Right ventricle myocardium superior (tissue), 1 donor: Measurements from ENCODE around the gene PEX14. TPM values are rescaled to one million over a fixed set of nuclear protein-coding genes. Genes with fewer than 3 reads are reported as not detected.
A peak's percentile ranks its signal among the peaks of the same experiment; 100 is the strongest.
"Not testable (repeated sequence)": the region's sequence is repeated elsewhere in the genome, so short reads cannot be mapped to it uniquely, and the experiment has no call there.

Experiments
- ATAC-seq: fragments of 200-7000 bp; cut with Tn5 transposase; one replicate; pipeline ENCODE4 v1.9.1; 2020; ENCODE audit warnings: mild to moderate bottlenecking; ENCODE audit not compliant: poor library complexity
- DNase-seq: peaks from one replicate; pipeline ENCODE4 v3.0.0-alpha.2; 2020
- intact Hi-C: fragments of 100-400 bp; cut with DNase I; formaldehyde crosslinking; loops from one replicate; pipeline ENCODE4 v1.11.2; 2022
- total RNA-seq: library from RNA; stranded (reverse); fragmentation: NEBNext Ultra II Directional; extraction: Animal tissue kit (Norgen Biotek cat#: 25700); gene quantifications from one replicate; pipeline ENCODE4 v1.2.1, GENCODE V29; 2021
- donor health status: DM: no; HTN: yes; CAD: no; lungs with severe emphysema.

Gene PEX14
- total RNA-seq, 1 donor from 2014 or later: 18.4 TPM

GRCh38 chr1:10446790-10447422 lies 27.8 kb upstream of the PEX14 start:
- no peak for DNase-seq
- intact Hi-C loops: no loop called here
- no peak for ATAC-seq

DNA sequence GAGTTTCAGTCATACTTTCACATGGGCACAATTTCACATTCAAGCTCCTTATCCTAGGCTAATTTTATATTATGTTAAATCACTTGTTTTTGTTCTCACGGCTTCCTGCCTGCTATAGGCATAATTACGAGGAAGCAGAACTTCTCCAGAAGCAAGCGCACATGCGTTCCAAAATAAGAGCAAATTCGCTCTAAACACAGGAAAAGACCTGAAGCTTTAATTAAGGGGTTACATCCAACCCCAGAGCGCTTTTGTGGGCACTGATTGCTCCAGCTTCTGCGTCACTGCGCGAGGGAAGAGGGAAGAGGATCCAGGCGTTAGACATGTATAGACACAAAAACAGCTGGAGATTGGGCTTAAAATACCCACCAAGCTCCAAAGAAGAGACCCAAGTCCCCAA lies 25.0 kb upstream of the PEX14 start, which contains the start of gene CORT:
CORT (plus strand) TSS at position 281 of the 400 bp plus-strand sequence. CDS start 193 bp downstream, outside the sequence.
- DNase-seq (no peak), ATAC-seq (no peak)
- intact Hi-C loops: no loop called here

DNA sequence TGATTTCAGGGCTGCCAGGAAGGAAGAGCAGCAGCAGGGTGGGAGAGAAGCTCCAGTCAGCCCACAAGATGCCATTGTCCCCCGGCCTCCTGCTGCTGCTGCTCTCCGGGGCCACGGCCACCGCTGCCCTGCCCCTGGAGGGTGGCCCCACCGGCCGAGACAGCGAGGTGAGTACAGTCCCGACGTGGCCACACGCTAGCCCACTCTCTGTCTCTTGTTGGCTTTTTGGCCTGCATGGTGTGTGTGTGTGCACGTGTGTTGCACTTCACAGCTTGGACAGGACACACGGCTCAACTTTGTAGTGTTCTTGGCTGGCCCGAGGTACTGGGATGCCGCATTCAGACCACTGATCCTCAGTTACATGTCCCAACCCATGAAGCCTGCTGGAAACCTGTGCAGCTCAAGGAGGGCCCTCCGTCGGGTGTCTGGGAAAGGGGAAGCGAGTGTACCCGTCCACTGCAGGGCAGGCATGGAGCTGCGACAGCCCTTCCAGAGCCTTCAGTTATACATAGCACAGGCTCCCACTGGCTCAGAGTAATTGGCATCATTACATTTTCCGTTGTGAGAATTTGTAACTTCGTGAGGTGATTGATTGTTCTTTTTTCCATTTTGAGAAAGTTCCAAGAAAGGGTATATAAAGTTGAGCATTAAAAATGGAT lies 24.5 kb upstream of the PEX14 start:
- intact Hi-C loops: no loop called here
- DNase-seq: no peak
- ATAC-seq: no peak

DNA sequence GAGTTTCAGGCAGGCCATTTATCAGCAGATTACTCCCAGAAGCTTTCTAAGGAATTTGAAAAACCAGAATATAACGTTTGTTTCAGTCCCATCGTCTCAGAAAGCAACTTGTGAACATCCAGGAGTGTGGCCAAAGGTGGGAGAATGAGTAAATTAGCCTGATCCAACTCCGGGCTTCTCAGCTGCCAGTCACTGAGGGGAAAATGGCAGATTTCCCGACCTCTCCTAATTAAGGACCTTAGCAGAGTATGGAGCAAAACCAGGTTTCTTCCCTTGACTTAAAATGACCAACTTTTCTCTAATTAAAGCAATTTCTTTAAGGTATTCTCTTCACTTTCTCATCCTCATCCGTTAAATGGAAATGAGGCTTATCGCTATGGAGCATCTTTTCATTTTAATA lies 23.9 kb upstream of the PEX14 start:
- ATAC-seq (no peak), DNase-seq (no peak)
- intact Hi-C loops: no loop called here

DNA sequence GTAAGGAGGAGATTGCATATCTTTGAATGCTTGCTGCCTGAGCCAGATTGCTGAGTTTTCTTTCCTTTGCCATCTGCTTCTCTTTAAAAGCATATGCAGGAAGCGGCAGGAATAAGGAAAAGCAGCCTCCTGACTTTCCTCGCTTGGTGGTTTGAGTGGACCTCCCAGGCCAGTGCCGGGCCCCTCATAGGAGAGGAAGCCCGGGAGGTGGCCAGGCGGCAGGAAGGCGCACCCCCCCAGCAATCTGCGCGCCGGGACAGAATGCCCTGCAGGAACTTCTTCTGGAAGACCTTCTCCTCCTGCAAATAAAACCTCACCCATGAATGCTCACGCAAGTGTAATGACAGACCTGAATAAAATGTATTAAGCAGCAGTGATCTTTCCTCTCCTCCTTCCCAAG lies 23.5 kb upstream of the PEX14 start:
- DNase-seq (no peak), ATAC-seq (no peak)
- intact Hi-C loops: no loop called here

DNA sequence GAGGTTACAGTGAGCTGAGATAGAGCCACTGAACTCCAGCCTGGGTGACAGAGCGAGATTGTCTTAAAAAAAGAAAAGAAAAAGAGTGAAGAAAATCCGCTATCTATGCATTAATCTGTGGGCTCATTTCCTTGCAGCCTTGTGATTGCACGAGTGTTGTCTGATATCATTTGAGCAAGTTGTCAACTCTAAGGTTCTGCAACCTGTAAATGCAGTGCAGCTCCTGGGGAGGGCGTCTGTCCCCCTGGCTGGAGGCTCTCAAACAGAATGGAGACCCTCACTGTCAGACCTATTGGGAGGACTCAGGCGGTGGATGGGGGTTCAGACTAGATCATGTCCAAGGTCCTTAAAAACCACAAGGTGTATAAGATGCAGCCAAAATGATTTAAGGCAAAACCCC lies 18.7 kb upstream of the PEX14 start:
- ATAC-seq (no peak), DNase-seq (no peak)
- intact Hi-C loops: no loop called here

DNA sequence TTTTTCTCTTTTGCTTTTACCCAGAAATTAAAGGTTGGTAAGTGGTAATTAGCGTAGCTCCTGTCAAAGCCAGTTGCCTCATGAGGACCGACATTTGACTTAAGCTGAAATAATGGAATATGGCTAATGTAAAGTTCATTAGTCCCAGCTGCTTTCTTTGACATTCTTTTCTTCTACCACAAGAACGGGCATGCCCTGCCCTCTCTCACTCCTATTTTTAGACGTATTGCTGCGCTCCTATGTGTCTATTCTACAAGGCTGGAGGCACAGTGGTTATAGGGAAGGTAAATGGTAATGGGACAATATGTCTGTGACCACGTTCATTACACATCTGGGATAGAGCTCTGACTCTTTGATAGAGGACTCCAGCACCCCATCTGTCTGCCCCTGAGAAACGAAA lies 18.1 kb upstream of the PEX14 start:
- no peak for DNase-seq
- peak; percentile 62 for ATAC-seq

DNA sequence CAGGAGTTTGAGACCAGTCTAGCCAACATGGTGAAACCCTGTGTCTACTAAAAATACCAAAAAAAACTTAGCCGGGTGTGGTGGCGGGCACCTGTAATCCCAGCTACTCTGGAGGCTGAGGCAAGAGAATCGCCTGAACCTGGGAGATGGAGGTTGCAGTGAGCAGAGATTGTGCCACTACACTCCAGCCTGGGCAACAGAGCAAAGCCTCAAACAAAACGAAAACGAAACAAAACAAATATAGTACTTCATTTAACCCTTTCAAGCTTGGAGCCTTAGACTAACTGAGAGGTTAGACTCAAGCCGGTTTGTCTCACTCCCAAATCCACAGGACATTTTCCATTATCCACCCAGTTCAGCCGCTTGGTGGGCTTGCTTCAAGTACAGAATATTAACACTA lies 17.3 kb upstream of the PEX14 start:
- DNase-seq, intact Hi-C loops: not testable (repeated sequence)

More for the DNA sequence above, 18.1 kb upstream of the PEX14 start:
- intact Hi-C loops: no loop called here

DNA sequence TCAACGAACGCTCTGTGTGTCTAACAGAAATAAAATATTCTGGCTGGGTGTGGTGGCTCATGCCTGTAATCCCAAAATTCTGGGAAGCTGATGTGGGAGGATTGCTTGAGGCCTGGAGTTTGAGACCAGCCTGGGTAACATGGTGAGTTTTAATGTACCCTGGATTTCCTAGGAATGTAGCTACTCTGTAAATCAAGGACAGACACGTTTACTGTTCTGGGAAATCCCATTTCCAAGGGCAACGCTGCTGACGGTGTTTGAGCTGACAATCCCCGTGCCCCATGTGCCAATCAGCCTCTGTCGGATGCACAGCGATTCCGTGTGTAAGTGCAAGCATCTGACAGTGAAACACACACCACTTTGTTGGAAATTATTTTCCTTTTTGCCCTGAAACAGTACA lies 16.9 kb upstream of the PEX14 start:
- ATAC-seq (no peak), DNase-seq (no peak)
- intact Hi-C loops: no loop called here

More for the DNA sequence above, 17.3 kb upstream of the PEX14 start:
- not testable (repeated sequence) for ATAC-seq

DNA sequence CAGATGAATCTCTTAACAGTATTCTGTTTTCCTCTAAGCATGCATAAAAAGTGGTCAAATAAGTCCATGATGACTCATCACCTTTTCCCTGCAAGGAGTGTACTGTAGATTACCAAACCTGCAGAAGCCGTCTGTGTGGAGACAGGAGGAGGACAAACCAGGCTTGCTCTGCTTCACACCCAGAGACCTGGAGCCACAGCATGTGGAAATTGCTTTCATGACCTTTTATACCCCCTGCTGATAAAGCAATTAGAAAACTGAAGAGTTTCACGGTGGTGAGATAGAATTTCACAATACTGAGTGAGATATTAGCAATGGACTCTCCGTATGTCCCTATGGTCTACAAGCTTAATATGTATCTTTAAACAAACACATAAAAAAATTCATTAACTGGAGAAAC lies 15.6 kb upstream of the PEX14 start:
- intact Hi-C loops: no loop called here
- ATAC-seq (no peak), DNase-seq (no peak)

DNA sequence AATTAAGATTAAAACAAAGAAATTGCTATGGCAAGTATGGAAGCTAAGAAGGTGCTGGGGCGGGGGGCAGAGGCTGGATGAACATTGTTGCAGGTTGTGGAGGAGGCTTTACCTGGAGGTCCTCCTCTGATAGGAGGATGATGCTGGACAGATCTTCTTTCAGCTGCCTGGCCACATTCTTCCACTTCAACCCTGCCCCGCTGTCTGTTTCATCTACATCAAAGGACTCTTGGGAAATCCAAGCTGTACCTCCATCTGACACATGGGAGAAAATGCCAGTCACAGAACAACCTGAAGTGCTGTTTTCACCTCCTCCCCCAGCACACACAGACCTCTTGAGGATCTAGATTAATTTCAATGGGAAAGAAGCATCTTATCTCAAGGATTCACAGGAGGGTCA lies 7.7 kb upstream of the PEX14 start:
- intact Hi-C loops: no loop called here
- DNase-seq (no peak), ATAC-seq (no peak)

GRCh38 chr1:10470043-10470442 lies 4.7 kb upstream of the PEX14 start:
- DNase-seq: no peak
- no peak for ATAC-seq
- intact Hi-C loops: no loop called here

DNA sequence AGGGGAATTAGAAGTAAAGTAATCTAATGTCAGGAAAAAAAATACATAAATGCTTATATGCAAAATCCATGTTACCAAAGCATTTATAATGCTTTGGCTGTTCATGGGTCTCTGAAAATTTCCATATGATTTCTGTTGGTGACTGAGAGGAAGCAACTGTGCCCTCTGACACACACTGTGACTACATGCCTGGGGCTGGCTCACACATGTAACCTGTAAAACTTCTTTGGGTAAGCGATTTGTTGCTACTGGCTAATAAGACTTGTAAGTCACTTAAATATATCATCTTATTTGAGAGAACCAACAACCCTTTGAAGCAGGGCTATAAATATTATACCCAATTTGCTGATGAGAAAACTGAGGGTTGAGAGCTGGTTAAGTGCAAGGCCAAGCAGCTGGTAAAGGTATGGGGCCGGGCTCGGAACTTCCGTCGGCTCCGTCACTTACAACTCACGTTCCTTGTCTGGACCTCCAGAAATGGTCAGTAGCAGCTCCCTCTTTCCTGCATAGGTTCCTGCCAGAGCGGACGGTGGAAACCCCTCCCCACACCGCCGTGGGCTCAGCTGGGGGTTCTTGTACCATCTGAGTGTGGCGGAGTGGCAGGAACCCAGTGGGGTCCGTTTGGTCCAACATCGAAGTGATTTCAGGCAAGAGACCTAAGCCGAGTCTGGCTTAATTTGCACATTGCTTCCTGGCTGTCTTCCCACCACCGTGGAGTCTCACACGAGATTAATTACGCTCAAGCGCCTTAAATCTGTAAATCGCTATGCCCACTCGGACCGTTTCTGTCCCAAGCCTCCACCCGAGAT lies 3.1 kb upstream of the PEX14 start:
- no peak for DNase-seq
- ATAC-seq: no peak
- intact Hi-C loops: no loop called here

- intact Hi-C loops: no loop called here
- ATAC-seq (peak; percentile 91), DNase-seq (peak; percentile 96)
These were observed 2.3 kb upstream of the PEX14 start, which contains the start of gene DFFA for GRCh38 chr1:10472220-10473144. DFFA (minus strand) TSS chr1:10472529; CDS start chr1:10472458, 71 bp downstream.

DNA sequence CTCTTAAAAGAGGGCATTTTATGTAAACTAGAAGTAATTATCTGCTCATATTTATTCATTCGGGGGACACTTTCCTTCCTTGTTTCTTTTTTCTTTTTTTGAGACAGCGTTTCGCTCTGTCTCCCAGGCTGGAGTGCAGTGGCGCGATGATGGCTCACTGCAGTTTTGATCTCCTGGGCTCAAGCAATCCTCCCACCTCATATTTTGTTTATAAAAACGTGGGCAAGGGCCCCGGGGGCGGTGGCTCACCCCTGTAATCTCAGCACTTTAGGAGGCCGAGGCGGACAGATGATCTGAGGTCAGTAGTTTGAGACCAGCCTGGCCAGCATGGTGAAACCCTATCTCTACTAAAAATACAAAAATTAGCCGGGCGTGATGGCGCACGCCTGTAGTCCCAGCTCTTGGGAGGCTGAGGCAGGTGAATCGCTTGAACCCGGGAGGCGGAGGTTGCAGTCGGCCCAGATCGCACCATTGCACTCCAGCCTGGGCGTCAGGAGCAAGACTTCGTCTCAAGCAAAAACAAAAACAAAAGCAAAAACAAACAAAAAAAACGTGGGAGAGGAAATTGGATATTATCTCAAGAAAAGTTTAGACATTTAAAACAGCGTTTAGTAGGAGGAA lies 1.5 kb upstream of the PEX14 start:
- no peak for DNase-seq
- no peak for ATAC-seq
- intact Hi-C loops: no loop called here

DNA sequence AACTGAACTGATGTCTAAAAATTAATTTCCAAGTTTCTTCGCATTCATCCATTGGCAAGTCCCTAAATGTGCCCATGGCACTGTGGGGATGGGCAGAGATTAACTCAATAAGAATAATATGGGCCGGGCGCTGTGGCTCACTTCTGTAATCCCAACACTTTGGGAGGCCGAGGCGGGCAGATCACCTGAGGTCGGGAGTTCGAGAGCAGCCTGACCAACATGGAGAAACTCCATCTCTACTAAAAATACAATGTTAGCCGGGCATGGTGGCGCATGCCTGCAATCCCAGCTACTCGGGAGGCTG lies 489 bp upstream of the PEX14 start:
- intact Hi-C loops, DNase-seq, ATAC-seq: not testable (repeated sequence)

- intact Hi-C loops: no loop called here
These were observed 760 bp downstream of the PEX14 start for GRCh38 chr1:10475510-10475909.

GRCh38 chr1:10479296-10479695 lies 4.5 kb downstream of the PEX14 start:
- DNase-seq: no peak
- intact Hi-C loops: no loop called here
- ATAC-seq: no peak

More at GRCh38 chr1:10475510-10475909, 760 bp downstream of the PEX14 start:
- ATAC-seq: no peak
- no peak for DNase-seq
